Naive B cell (primary cell): ENCODE results near the gene AIG1. TPM values are rescaled to one million over a fixed set of nuclear protein-coding genes. Genes with fewer than 3 reads are reported as not detected.
"Not testable (repeated sequence)": the region's sequence is repeated elsewhere in the genome, so short reads cannot be mapped to it uniquely, and the experiment has no call there.

Source experiments
- ATAC-seq, 2 donors: fragments of 150-1000 bp; cut with Tn5 transposase; 2 replicates each; pipeline ENCODE4 v1.10.0; 2021; ENCODE audit warnings: low read depth in 2 of 2, mild to moderate bottlenecking in 2 of 2, moderate library complexity in 2 of 2
- DNase-seq: peaks from one replicate; pipeline ENCODE4 v3.0.0; 2022
- H3K27ac Mint-ChIP-seq, 6 donors: one replicate each; pipeline ENCODE4 v1.8.0; 2020 to 2022; ENCODE audit warnings: mild to moderate bottlenecking in 6 of 6, mixed read lengths in 6 of 6, moderate library complexity in 5 of 6, inconsistent platforms in 2 of 6
- H3K27me3 Mint-ChIP-seq, 3 donors: one replicate each; pipeline ENCODE4 v1.8.0; 2021 to 2022; ENCODE audit warnings: mixed read lengths in 3 of 3, mild to moderate bottlenecking in 1 of 3
- H3K36me3 Mint-ChIP-seq, 2 donors: one replicate each; pipeline ENCODE4 v1.8.0; 2020 to 2022; ENCODE audit warnings: mixed read lengths in 2 of 2, inconsistent platforms in 1 of 2, mild to moderate bottlenecking in 1 of 2
- H3K4me1 Mint-ChIP-seq, 3 donors: one replicate each; pipeline ENCODE4 v1.8.0; 2020 to 2022; ENCODE audit warnings: mixed read lengths in 3 of 3, inconsistent platforms in 1 of 3, mild to moderate bottlenecking in 1 of 3, moderate library complexity in 1 of 3
- H3K4me3 Mint-ChIP-seq, 8 donors: one replicate each; pipeline ENCODE4 v1.8.0; 2020 to 2022; ENCODE audit warnings: mild to moderate bottlenecking in 8 of 8, mixed read lengths in 8 of 8, moderate library complexity in 8 of 8, inconsistent platforms in 2 of 8
- H3K9me3 Mint-ChIP-seq, 7 donors: one replicate each; pipeline ENCODE4 v1.8.0; 2020 to 2022; ENCODE audit warnings: mixed read lengths in 7 of 7, mild to moderate bottlenecking in 5 of 7, inconsistent platforms in 2 of 7, moderate library complexity in 1 of 7
- polyA plus RNA-seq, 6 donors: library from polyadenylated mRNA; unstranded; fragments of 300-500 nt; fragmentation: Illumina TruSeq; gene quantifications; one replicate each; pipeline ENCODE4 v1.2.3, GENCODE V29; 2021; ENCODE audit warnings: low read depth in 6 of 6

Gene AIG1
- polyA plus RNA-seq, 6 donors from 2014 or later: 8.2 to 14.7 (median 12.3) TPM

DNA sequence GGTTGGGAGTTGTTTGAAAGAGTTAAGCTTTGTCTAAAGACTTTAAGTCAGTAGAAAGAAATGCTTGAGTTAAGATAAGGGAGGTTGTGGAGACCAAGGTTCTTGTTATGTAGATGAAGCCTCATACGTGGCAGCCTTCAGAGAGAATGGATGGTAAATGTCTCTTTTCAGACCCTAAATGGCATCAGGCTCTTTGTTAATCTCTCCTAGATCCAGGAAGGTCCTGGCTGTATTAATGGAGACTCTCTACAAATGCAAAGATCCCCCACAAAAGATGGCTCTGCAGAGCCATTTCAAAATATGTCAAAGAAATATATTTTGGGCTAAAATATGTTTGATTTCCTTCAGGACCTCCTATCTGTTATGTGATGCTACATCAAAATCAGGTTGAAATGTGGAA lies 228.2 kb downstream of the AIG1 start:
- no peak overlapping the region for H3K27ac Mint-ChIP-seq
- no peaks in the 10 kb centered on the region for H3K27me3 Mint-ChIP-seq
- H3K36me3 Mint-ChIP-seq: no peaks in the 10 kb centered on the region
- no peak overlapping the region for H3K4me3 Mint-ChIP-seq
- no peaks in the 10 kb centered on the region for H3K9me3 Mint-ChIP-seq
- ATAC-seq (no peak), DNase-seq (no peak)
- no peaks in the 10 kb centered on the region for H3K4me1 Mint-ChIP-seq

DNA sequence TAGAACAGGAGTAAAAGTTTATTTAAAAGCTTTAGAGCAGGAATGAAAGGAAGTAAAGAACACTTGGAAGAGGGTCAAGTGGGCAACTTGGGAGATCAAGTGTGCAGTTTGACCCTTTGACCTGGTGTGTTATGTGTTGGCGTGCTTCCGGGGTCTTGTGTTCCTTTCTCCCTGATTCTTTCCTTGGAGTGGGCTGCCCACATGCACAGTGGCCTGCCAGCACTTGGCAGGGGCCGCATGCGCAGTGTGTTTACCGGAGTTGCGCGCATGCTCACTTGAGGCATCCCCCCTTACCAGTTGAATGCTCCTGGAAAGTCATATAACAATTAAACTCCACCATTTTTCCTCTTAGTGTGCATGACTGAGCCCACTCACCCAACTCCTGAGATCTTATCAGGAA lies 229.5 kb downstream of the AIG1 start:
- H3K27ac Mint-ChIP-seq: no peak overlapping the region
- H3K27me3 Mint-ChIP-seq: no peaks in the 10 kb centered on the region
- H3K9me3 Mint-ChIP-seq: no peaks in the 10 kb centered on the region

DNA sequence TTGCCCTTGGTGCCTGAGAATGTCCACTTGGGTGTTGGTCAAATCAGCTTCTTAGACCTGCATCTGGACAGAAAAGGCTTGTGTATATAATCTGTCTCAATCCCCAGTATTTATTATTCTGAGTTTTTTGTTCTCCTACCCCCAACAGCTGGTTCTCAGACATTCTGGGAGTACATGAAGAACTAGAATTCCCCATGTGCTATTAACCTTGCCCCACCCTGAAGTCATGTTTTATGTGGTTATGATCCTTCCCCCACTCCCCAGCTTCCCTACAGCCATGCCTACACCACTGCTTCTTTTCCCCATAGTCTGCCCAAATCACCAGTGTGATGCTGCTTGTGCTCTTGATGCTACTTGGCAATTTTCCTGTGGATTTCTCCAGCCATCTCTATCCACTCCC lies 232.8 kb downstream of the AIG1 start:
- H3K36me3 Mint-ChIP-seq: no peaks in the 10 kb centered on the region
- no peaks in the 10 kb centered on the region for H3K27me3 Mint-ChIP-seq
- ATAC-seq (no peak), DNase-seq (no peak)
- no peaks in the 10 kb centered on the region for H3K4me1 Mint-ChIP-seq
- no peak overlapping the region for H3K4me3 Mint-ChIP-seq
- peaks cover 0 to 2% (median 0%) of the 10 kb centered on the region in 7 donors for H3K9me3 Mint-ChIP-seq
- H3K27ac Mint-ChIP-seq: no peak overlapping the region

More for the DNA sequence above, 229.5 kb downstream of the AIG1 start:
- DNase-seq (no peak), ATAC-seq (no peak)
- Mint-ChIP-seq H3K4me1 (no peaks in the 10 kb centered on the region), H3K36me3 (no peaks in the 10 kb centered on the region), H3K4me3 (no peak overlapping the region)

DNA sequence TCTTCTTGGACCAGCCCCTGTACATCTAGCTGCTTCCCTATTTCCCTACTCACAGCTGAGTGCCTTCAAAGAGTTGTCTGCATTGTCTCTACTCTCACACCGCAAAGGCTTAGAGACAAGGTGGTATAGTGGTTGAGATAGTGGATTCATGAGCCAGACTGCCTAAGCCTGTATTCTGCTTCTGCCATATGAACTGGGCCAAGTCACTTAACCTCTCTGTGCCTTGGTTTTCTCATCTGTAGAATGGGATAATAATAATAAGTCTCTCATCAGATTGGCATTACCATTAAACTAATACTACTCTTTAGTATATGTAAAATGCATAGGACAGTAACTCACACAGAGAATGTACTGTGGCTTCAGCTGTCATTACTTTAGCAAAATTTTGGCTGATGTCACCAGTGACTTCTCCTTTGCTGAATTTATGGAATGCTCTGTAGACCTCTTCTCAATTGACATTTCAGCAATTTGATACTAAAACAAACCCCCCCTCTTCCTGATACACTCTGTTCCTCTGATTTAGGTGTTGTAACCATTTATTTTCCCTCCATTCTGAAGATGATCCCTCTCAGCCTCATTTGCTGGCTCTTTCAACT lies 233.7 kb downstream of the AIG1 start:
- peaks cover 0 to 2% (median 0%) of the 10 kb centered on the region in 7 donors for H3K9me3 Mint-ChIP-seq
- no peak for ATAC-seq
- H3K4me1 Mint-ChIP-seq: no peaks in the 10 kb centered on the region
- no peak for DNase-seq
- no peaks in the 10 kb centered on the region for H3K36me3 Mint-ChIP-seq
- no peak overlapping the region for H3K4me3 Mint-ChIP-seq
- no peaks in the 10 kb centered on the region for H3K27me3 Mint-ChIP-seq
- H3K27ac Mint-ChIP-seq: no peak overlapping the region

DNA sequence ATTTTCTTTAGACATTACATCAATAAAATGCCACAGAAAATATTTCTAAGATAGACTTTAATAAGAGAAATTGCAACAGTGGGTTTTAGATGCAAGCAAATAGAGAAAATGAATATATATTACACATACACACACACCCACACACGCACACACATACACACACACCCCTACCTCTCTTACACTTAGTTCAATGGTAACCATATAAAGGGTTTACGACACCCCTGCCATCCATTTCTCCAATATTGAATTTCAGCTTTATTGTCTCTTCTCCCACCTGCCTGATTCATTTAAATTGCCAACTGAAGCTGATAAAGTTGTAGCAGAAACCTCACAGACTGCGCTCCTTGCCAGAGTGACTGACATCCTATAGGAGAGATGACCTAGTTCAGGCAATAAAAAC lies 235.2 kb downstream of the AIG1 start:
- no peaks in the 10 kb centered on the region for H3K4me1 Mint-ChIP-seq
- H3K4me3 Mint-ChIP-seq: no peak overlapping the region
- ATAC-seq: no peak
- DNase-seq: no peak
- H3K27me3 Mint-ChIP-seq: no peaks in the 10 kb centered on the region
- H3K36me3 Mint-ChIP-seq: no peaks in the 10 kb centered on the region
- peaks cover 0 to 2% (median 0%) of the 10 kb centered on the region in 7 donors for H3K9me3 Mint-ChIP-seq
- H3K27ac Mint-ChIP-seq: no peak overlapping the region

DNA sequence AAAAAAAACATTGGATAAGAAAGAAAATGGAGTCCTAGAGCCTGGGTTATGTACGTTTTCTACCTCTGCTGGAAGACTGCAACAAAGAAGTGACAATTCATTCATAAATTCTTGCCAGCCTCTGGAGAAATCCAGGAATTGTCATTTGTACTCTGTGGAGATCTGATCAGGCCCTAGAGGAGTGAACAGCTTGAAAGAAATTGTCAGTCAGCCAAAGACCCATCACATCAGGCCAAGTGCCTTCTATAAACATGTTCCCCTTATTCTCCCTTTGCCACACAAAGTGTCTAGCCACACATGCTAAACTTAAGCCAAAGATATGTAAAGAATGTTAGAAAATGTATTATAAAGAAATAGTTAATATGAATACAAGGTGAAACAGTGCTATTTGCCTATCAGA lies 237.4 kb downstream of the AIG1 start:
- no peaks in the 10 kb centered on the region for H3K27me3 Mint-ChIP-seq
- no peak overlapping the region for H3K4me3 Mint-ChIP-seq
- peaks cover 0 to 5% of the 10 kb centered on the region in 2 donors for H3K36me3 Mint-ChIP-seq

DNA sequence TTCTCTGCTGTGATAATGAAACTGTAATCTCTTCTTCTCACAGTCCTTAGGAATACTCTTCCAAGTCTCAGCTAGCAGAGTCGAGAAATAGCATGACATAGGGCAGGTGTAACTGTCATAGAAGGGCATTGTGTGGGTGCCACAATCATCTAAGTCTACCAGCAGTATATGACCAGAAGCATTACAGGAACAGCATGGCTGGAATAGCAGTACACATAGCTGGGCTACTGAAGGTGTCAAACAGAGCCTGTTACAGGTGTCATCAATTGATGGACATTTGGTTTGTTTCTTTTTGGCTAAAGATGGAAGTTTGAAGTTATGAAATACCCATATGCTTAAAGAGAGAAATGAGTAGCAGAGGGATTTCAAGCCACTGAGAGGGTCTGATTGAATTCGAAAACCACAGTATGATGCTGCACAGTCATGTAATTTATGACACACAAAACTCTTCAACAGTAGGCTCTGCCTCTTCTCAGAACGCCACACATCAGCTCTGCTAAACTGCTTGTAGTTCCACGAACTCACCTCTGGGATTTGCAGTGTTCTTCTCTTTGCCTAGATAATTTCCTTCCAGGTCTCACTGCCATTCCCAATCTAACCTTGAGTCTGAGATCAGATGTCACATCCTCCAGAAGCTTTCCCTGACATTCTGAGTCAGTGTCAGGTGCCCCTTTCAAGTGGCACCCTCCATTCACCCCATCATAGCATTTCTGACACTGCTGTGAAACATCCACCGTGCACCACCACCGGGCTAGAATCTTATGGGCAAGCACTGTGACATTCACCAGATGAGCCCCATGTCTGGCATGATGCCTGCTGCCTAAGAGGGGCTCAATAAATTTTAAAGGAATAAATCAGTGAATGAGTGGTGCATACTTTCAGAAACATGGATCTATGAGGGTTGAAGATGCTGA lies 238.8 kb downstream of the AIG1 start:
- Mint-ChIP-seq H3K4me3 (no peak overlapping the region), H3K27ac (no peak overlapping the region), H3K4me1 (no peaks in the 10 kb centered on the region), H3K36me3 (peaks cover 0 to 5% of the 10 kb centered on the region in 2 donors), H3K27me3 (no peaks in the 10 kb centered on the region), H3K9me3 (peaks cover 0 to 2% (median 0%) of the 10 kb centered on the region in 7 donors)
- no peak for ATAC-seq
- DNase-seq: no peak

More for the DNA sequence above, 237.4 kb downstream of the AIG1 start:
- Mint-ChIP-seq H3K4me1 (no peaks in the 10 kb centered on the region), H3K9me3 (peaks cover 0 to 2% (median 0%) of the 10 kb centered on the region in 7 donors), H3K27ac (no peak overlapping the region)
- no peak for DNase-seq
- ATAC-seq: no peak

DNA sequence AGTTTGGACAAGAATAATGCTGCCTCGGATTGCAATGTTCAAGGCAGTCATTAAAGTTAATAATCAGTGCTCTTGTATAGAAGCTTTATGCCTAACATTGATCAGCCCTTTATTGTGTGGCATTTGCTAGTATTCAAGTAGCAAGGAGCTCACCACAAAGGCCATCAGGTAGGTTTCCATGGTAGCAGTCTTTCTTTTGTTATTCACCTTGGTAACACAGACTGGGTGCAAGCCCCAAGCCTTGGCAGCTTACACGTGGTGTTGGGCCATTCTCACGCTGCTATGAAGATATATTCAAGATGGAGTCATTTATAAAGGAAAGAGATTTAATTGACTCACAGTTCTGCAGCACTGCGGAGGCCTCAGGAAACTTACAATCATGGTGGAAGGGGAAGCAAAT lies 240.5 kb downstream of the AIG1 start:
- H3K4me1 Mint-ChIP-seq: no peaks in the 10 kb centered on the region
- H3K9me3 Mint-ChIP-seq: peaks cover 0 to 2% (median 0%) of the 10 kb centered on the region in 7 donors
- peak overlapping the region in 1 of 8 donors; percentile 18 for H3K4me3 Mint-ChIP-seq
- H3K27me3 Mint-ChIP-seq: no peaks in the 10 kb centered on the region
- H3K36me3 Mint-ChIP-seq: peaks cover 5 to 7% of the 10 kb centered on the region in 2 donors
- DNase-seq: no peak
- H3K27ac Mint-ChIP-seq: no peak overlapping the region
- no peak for ATAC-seq

DNA sequence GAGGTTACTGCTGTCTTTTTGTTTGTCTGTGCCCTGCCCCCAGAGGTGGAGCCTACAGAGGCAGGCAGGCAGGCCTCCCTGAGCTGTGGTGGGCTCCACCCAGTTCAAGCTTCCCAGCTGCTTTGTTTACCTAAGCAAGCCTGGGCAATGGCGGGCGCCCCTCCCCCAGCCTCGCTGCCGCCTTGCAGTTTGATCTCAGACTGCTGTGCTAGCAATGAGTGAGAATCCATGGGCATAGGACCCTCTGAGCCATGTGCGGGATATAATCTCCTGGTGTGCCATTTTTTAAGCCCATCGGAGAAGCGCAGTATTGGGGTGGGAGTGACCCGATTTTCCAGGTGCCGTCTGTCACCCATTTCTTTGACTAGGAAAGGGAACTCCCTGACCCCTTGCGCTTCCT lies 247.1 kb downstream of the AIG1 start:
- peaks cover 3 to 23% (median 5%) of the 10 kb centered on the region in 7 donors for H3K9me3 Mint-ChIP-seq
- not testable (repeated sequence) for H3K36me3 Mint-ChIP-seq, H3K4me3 Mint-ChIP-seq

DNA sequence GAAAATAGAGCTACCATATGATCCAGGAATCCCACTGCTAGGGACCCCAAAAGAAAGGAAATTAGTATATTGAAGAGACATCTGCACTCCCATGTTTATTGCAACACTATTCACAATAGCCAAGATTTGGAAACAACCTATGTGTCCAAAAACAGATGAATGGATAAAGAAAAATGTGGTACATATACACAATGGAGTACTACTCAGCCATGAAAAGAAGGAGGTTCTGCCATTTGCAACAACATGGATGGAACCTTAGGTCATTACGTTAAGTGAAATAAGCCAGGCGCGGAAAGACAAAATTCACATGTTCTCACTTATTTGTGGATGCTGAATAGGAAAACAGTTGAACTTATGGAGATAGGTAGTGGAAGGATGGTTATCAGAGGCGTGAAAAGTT lies 252.5 kb downstream of the AIG1 start:
- Mint-ChIP-seq H3K4me3 (no peak overlapping the region), H3K27ac (no peak overlapping the region), H3K9me3 (peaks cover 14 to 52% (median 22%) of the 10 kb centered on the region in 7 donors), H3K4me1 (no peaks in the 10 kb centered on the region), H3K36me3 (no peaks in the 10 kb centered on the region), H3K27me3 (peaks cover 0 to 8% (median 5%) of the 10 kb centered on the region in 3 donors)
- DNase-seq: no peak
- no peak for ATAC-seq

More for the DNA sequence above, 247.1 kb downstream of the AIG1 start:
- not testable (repeated sequence) for H3K4me1 Mint-ChIP-seq, H3K27ac Mint-ChIP-seq, H3K27me3 Mint-ChIP-seq, DNase-seq, ATAC-seq

DNA sequence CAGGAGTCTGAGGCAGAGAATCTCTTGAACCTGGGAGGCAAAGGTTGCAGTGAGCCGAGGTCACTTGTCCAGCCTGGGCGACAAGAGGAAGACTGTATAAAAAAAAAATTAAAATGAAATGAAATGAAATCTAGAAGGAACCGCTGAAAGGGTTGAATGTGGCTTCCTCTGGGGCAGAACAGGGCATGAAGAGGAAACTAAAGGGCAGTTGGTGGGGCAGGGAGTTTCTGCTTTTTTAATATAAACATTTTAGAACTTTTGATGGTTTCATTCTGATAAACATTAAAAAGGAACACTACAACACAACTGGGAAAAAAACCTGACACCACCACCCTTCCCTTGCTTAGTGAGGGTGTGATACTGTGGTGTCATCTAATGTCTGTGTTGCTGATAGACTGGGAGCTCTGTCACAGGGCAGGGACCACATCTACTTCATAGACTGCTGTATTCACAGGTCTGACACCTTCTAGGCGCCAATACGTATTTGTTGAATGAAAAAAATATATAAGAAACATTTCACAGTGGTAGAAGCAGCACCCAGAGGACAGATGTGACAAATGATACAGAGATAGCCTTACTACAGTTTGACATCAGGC lies 260.9 kb downstream of the AIG1 start:
- Mint-ChIP-seq H3K27ac (no peak overlapping the region), H3K36me3 (no peaks in the 10 kb centered on the region), H3K4me3 (no peak overlapping the region), H3K27me3 (peaks cover 0 to 4% (median 0%) of the 10 kb centered on the region in 3 donors), H3K4me1 (no peaks in the 10 kb centered on the region), H3K9me3 (peaks cover 5 to 36% (median 19%) of the 10 kb centered on the region in 7 donors)
- DNase-seq: no peak
- no peak for ATAC-seq

DNA sequence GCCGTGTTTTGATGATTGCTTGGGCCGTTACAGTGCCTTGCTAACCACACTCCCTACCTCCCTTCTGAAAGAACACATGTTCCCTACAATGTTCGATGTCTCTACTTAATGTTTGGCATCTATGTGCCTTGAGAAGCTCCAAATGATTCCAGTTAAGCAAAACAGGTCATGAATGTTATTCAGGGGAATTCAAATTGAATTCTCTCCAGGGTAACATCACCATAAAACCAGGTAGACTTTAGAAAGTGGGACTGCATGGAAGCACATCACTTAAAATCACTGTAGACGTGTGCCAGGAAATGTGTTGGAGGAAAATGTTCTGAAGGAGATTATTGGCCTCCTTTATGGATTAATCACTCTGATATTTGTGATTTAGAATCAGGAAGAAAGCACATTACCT lies 261.7 kb downstream of the AIG1 start:
- Mint-ChIP-seq H3K36me3 (no peaks in the 10 kb centered on the region), H3K9me3 (peaks cover 5 to 28% (median 14%) of the 10 kb centered on the region in 7 donors), H3K4me1 (no peaks in the 10 kb centered on the region), H3K4me3 (no peak overlapping the region), H3K27ac (no peak overlapping the region), H3K27me3 (peaks cover 0 to 4% (median 0%) of the 10 kb centered on the region in 3 donors)
- ATAC-seq (no peak), DNase-seq (no peak)

DNA sequence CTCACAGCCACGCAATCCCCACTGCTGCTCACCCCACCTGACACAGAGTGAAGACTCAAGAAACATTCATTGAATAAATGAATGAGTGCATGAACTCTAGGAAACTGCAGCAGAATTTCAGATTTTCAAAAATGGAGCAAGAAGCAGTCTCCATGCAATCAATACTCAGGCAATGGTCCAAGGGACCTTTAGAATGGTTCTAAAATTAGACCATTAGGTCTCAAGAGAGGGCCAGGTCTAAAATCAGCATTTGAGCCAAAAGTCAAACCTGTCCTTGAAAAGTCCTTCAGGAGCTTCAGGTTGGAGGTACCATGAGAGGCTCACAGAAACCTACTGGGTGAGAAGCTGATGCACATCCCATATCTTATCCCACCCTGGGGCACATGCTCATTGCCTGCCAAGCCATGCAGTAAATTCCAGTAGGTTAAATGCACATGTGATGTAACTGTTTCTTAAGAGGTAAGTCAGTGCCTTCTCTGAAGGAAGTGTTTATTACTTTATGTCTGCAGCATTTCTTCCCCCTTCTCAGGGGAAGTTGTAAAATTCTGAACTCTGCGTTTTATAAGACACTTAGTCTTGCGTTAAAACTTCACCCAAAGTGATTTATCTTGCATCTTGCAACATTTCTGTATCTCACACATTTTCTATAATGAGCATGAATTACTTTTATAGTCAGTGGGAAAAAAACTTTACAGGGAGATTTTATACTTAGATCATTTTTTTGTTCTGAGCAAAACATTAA lies 263.2 kb downstream of the AIG1 start:
- DNase-seq (no peak), ATAC-seq (no peak)
- H3K27me3 Mint-ChIP-seq: no peaks in the 10 kb centered on the region
- H3K4me1 Mint-ChIP-seq: no peaks in the 10 kb centered on the region
- H3K9me3 Mint-ChIP-seq: peaks cover 0 to 14% (median 5%) of the 10 kb centered on the region in 7 donors
- H3K36me3 Mint-ChIP-seq: no peaks in the 10 kb centered on the region
- no peak overlapping the region for H3K4me3 Mint-ChIP-seq
- no peak overlapping the region for H3K27ac Mint-ChIP-seq
